Loucy (cell line): Measurements from ENCODE around the gene PDCD2.

ENCODE experiments used
- CTCF ChIP-seq: fragments of 200-600 bp; sonication (generic); conservative IDR thresholded peaks from 2 replicates; pipeline ENCODE4 v1.5.1; 2014; ENCODE audit warnings: mild to moderate bottlenecking, antibody characterized with exemption, low read length
- EZH2phosphoT487 ChIP-seq: fragments of 200-600 bp; IDR thresholded peaks from 2 replicates; pipeline ENCODE4 v1.6.1; 2018; ENCODE audit warnings: antibody characterized with exemption, mild to moderate bottlenecking, moderate library complexity, borderline replicate concordance

- TF ChIP-seq CTCF (no peak), EZH2phosphoT487 (no peak)
These were observed 31.5 kb downstream of the PDCD2 start, which contains the start of gene PSMB1 for GRCh38 chr6:170552765-170553533.
